Limb (tissue), 2 donors: ENCODE data around the gene RASSF5.

ENCODE experiments used
- DNase-seq, 2 donors: peaks; one replicate each; pipeline ENCODE4 v3.0.0-alpha.2; 2016; ENCODE audit errors: extremely low spot score in 2 of 2

The RASSF5 gene

DNA sequence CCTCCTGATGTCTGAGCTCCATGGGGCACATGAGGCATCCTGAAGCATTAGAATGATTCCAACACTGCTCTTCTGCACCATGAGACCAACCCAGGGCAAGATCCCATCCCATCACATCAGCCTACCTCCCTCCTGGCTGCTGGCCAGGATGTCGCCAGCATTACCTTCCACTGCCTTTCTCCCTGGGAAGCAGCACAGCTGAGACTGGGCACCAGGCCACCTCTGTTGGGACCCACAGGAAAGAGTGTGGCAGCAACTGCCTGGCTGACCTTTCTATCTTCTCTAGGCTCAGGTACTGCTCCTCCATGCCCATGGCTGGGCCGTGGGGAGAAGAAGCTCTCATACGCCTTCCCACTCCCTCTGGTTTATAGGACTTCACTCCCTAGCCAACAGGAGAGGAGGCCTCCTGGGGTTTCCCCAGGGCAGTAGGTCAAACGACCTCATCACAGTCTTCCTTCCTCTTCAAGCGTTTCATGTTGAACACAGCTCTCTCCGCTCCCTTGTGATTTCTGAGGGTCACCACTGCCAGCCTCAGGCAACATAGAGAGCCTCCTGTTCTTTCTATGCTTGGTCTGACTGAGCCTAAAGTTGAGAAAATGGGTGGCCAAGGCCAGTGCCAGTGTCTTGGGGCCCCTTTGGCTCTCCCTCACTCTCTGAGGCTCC is 11.1 kb upstream of the RASSF5 start:
- no peak for DNase-seq

DNA sequence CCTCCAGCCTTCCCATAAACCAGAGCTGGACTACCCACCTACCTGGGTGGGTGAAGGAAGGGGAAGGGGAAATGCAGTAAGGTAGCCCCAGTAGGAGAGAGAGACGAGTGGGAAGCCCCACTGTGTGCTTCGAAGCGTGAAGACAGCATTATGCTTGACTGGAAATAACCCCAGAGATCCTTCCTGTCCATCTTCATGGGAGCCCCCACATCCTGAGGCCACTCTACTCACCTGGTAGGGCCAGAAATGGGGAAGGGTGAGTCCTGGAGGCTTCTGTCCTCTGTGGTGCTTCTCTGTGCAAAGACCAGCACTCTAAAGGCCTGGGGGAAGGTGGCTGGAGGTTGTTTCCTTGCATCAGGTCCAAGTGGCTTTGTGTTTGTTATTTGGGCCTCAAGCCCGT is 10.0 kb upstream of the RASSF5 start:
- DNase-seq = no peak

GRCh38 chr1:206497774-206498173 is 9.6 kb upstream of the RASSF5 start:
- DNase-seq = no peak

DNA sequence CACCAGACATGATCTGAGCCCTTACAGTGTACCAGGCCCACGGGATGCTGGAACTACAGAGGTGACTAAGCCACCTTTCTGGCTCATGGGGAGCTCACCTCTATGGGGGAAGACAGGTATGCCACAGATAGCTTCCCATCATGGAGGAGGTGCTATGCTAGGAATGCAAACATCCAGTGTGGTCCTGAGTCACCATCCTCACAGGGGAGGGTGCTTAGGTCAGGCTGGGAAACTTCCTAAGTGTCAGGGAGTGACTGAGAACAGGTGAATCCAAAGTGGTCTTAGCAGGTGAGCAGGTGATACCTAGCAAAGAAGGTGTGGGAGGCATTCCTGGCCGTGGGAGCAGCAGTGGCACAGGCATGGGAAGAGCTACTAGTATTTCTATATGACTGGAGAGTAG is 8.6 kb upstream of the RASSF5 start:
- no peak for DNase-seq

- no peak for DNase-seq
Observed at GRCh38 chr1:206500046-206500445, 7.3 kb upstream of the RASSF5 start.

DNA sequence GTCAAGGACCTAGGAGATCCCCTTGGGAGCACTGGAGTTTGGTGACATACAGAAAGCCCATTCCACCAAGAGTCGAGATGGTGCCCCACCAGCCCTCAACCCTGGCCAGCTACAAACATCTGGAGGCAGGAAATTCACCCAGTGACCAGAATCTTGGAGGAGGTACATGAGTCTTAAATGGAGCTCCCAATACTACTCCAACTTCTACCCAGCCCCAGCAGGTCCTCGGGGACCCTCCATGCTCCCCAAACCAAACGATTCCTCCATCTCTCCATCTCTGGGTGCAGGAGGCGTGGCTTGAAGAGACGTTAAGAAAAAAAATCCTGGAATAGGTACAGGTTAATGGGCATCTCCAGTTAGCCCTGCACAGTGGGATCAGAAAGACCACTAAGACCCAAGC is 5.5 kb upstream of the RASSF5 start:
- no peak for DNase-seq

DNA sequence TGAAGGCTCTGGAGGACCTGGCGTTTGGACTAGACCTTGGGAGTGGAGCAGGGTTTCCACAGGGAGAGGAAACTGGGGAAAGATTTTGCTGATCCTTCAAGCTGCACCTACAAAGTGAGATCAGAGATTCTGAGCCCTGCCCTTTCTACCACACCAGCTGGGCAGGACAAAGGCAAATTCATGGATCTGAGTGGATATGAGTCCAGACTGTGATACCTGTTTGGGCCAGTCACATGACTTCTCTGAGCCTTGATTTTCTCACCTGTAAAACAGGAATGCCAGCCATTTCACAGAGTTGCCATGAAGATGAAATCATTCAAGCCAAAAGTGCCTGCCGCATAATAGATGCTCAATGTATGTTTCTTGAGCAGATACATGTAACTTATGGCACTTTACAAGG is 4.9 kb upstream of the RASSF5 start:
- no peak for DNase-seq

- no peak for DNase-seq
Observed at GRCh38 chr1:206502812-206503211, 4.5 kb upstream of the RASSF5 start.

DNA sequence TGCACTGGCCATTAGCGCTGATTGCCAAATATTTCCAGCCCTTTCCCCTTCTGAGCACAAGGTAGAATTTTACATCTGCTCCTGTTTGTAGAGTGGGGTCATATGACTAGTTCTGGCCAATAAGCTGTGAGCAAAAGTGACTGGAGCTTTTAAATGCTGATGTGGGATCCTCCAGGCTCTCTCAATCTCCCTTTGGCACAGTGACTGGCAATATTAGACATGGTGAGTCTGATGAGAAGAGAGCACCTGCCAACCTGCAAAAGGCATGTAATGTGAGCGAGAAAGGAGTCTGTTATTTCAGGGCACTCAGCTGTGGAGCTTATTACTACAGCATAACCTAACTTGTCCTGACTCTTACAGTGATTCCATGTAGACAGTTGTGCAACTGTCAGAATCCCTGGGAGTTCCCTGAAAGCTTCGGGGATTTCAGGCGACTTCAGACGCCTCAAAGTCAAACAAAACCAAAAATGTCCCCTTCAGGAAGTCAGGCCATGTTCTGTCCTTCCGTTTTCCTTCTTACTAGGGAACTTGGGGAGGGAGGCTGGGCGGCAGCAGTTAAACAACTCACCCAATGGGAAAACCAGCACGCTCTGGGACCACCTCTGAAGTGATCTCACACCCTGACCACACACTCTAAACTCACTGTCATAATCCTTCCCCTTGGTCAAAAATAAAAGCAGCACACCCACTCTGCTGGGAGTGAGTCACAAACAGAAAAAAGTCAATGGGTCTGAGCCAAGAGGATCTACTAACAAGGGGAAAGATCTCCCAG is 3.6 kb upstream of the RASSF5 start:
- no peak for DNase-seq

DNA sequence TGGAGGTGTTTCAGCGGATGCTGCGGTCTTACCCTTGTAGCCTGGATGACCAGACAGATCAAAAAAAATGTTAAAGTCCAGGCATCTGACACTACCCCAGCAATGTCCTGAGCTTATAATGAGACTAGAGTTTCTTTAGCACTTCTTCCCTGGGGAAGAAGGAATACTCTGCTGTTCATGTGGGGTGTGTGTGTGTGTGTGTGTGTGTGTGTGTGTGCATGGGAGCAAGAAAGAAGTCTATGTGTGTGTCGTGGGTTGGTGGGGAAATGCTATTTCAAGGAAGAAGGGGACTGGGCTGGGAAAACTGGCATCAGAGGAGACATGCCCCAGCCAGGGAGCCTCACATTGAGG is 3.0 kb upstream of the RASSF5 start:
- DNase-seq = no peak

DNA sequence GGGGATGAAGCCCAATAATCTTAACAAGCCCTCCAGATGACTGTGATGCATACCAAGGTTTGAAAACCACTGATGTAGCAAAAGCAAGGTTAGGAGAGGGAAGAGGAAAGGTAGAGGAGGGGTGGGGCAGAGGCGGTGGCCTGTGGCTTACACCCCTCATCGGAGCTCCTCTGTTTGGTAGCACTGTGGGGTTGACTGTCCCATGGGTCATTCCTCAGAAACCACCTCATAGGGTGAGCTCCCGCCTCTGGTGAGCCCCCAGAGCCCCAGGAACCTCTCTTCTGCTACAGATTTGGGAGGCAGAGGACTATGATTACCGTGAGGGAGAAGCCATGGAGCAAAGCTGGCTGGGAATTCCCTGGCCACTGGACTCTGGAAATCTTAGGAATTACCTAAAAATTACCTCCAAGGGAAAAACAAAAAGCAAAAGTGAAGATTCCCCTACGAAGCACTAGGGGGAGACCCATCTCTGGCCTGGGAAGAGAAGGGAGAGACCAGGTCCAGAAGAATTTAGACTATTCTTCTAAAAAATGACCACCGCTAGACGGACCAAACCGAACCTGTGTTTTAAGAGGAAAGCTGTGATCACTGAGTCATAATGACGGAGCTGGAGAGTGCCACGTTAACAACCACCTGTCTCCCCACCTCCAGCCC is 1.5 kb upstream of the RASSF5 start:
- no peak for DNase-seq

DNA sequence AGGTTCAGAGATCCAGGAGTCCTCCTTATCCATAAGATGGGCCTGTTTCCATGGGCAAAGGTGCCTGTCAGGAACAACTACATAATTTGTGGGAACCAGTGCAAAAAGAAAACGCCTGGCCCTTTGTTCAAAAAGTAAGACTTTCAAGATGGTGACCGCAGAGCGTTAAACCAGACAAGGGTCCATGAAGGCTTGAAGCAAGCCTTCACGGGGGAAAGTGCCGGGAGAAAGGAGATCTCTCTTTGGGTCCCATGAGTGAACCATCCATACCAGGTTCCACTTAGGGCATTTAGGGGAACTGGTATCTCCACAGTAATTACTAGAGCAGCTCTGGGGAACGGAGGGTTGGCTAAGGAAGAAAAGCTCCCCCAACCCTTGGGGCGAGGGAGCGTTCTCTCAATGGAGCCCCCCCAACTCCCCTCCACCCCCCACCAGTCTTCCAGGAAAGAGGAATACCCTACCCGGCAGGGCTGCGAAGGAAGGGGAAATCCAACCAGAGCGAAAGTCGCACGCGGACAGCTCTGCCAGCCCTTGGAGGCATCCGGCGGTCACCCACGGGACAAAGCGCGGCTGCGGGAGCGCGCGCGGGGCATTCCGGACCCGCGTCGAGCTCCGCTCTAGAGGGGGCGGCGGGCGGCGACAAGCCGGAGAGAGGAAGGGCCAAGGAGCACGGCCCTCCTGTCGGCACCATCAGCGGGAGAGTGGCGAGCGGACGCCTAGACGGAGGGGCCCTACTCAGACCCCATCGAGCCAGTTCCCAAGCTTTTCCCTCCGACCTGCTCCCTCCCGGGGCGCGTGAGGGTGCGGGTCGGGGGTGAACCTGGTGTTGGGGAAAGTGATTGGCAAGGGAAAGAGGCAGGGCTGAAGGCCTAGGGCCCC is 687 bp upstream of the RASSF5 start:
- peak in 1 of 2 donors; percentile 49 for DNase-seq

DNA sequence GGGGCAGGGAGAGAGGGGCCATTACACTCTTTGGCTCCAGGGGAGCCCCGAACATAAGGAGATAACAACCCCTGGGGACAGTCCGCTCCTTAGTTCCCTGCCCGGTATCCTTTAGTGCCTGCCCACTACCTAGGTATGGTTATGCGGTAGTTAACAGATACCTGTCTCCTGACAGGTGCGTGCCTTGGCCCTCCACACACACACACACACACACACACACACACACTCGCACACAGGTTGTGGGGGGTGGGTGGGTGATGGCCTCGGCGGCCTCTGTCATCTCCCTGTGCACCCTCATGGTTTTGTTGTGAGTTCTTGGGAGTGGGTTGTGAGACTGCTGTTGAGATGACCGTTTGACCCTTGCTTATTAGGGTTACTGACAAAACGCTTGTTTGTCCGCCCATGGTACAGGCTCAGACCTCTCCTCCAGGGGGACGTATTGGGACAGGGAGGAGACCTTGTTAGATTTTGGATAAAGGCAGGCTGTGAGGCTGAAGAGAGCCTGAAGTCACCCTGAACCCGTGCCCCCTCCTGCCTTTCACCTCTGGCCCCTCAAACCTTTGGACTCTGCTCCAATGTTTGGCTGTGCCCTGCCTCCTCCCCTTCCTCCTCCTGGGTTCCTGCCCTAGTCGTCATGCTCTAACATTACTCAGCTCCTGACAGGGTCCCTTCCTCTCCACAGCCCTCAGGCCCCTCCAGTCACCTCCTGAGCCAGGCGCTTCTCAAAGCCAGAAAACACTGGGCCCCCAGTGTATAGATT is 979 bp downstream of the RASSF5 start:
- DNase-seq = no peak

DNA sequence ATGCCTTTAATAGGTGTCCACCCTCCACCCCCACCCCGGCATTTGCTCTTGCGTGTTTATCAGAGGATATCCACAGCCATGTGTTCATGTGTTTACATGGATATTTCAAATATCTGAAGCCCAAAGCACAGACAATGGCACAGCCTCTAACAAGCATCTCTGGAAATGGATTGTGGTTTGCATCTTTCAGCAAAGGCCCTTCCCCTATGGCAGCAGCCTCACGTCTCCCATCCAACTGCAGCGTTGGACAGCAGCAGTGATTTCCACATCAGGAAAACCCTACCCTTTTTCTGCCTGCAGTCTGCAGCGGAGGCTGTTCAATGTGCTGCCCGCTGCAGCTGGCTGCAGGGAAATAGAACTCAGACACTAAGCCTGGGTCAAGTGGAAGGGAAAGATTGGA is 1.6 kb downstream of the RASSF5 start:
- peak in 1 of 2 donors; percentile 50 for DNase-seq

DNA sequence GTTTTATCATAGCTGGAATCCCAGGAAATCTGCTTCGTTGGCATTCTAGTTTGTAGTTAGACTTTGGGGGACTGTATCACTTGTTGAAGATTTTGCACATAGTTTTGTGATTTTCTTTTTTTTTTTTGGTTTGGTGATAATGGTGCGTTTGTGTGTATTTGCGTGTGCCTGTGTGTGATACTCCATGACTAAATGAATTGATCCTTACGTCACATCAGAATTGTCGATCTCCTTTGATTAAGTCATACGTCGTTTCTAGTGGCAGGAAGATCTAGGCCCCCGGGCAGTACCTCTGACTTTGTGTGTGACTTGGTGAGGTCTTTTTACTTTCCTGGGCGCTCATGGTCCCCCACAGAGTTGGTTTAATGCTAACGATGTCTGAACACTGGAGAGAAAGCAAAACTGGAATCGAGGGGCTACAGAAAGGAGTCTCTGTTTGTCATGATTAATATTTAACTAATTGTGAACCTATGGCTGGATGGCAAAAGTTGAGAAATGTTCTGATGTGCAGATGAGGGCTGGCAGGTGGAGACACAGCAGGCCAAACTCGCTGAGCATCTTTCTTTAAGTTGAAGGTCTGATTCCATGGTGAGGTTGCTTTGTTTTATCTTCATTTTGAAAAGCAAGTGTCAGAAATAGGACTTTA is 2.4 kb downstream of the RASSF5 start:
- no peak for DNase-seq

DNA sequence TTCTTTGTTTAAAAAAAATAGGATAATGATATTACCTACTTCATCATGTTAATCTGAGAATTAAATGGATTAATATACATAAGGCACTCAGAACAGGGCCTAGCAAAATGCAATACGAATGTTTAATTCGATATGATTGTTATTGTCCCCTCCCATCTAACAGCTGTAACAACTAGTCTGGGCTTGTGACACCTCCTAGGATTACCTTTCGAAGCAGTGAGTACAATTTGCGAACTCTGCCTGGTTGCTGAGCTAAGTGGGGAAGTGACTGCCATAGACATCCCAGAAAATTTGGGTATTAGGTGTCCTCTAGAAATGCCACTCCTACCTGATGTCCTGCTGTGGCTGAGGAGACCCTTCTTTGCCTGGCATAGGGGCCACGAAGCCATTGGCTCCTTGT is 3.0 kb downstream of the RASSF5 start:
- no peak for DNase-seq

DNA sequence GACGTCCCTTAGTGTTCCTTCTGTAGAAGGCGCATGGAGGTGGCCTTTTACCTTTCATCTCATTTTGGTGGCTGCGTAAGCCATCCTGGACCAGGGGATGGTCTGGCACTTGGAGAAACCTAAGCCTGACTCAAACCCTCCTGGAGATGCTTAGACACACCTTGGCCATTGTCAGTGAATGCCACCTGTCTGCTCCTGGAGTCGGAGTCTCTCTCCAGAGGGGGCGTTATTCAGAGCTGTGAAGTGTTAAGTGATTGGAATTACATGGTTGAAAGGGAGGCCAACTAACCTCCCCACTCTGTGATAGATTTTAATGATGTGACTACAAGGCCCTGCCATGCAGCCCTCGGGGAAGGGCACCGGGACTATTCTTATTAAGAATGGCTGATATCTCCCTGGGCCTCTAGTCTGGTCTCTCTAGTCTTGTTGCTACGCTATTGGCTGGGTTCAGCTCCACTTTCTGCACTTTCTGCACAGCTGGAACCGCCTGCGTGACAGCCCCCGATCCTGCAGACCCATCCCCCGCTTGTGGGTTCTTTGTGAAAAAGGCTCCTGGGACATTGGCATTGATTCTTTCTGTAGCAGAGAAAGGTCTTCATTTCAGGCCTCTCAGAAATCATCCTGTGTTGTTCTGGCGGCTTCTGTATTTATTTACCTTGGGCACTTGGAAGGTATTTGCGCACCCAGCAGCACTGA is 4.2 kb downstream of the RASSF5 start:
- DNase-seq = no peak

- DNase-seq = no peak
Observed at GRCh38 chr1:206512058-206512850, 4.9 kb downstream of the RASSF5 start.

DNA sequence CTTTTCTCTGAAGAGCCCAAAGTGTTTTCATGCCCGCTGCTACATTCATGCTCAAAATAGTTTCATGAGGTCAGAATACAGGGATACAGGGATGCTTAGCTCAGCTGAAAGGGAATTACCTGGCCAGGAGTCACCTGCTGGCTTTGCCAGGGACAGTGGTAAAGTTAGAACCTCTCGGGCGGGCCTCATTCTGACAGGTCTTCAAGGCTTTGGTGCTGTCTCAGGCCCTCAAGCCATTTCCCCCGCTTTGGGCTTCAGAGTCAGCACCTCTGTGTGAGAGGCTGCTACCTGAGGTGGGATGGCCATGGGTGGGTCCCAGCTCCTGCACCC is 5.5 kb downstream of the RASSF5 start:
- no peak for DNase-seq
